CD4-positive, alpha-beta T cell (primary cell): ENCODE measurements around the gene DMBX1. TPM values are rescaled to one million over a fixed set of nuclear protein-coding genes. Genes with fewer than 3 reads are reported as not detected.

Source experiments
- ATAC-seq: fragments of 200-7000 bp; cut with Tn5 transposase; one replicate; pipeline ENCODE4 v1.10.0; 2022; ENCODE audit warnings: mild to moderate bottlenecking; ENCODE audit not compliant: poor library complexity
- CTCF ChIA-PET: fragments of 350-600 bp; sonication (Branson Sonifier 250); formaldehyde crosslinking; loops from one replicate; lab custom pipeline; 2021; ENCODE audit warnings: antibody characterized with exemption, inconsistent platforms; lab: Charles Lee
- POLR2A ChIA-PET: fragments of 350-600 bp; sonication (Branson Sonifier 250); formaldehyde crosslinking; loops from one replicate; lab custom pipeline; 2021; ENCODE audit warnings: antibody characterized with exemption, inconsistent platforms; lab: Charles Lee
- DNase-seq, 14 experiments: peaks; one replicate each; pipeline ENCODE4 v3.0.0-alpha.2; 2013 to 2020; ENCODE audit warnings: mixed read lengths in 2 of 14
- H3K27ac ChIP-seq, 2 donors: one replicate each; pipeline versions ENCODE4 v1.5.1 to v1.7.0; 2013; ENCODE audit warnings: low read length in 2 of 2, low read depth in 1 of 2, mild to moderate bottlenecking in 1 of 2
- H3K27me3 ChIP-seq, 2 experiments: 1 replicate in 1 of 2; 2 replicates in 1 of 2; pipeline versions ENCODE4 v1.6.1 to v1.7.0; 2013; ENCODE audit warnings: low read length in 2 of 2, control low read depth in 1 of 2, mild to moderate bottlenecking in 1 of 2, moderate library complexity in 1 of 2; ENCODE audit not compliant: insufficient read depth in 2 of 2, control insufficient read depth in 1 of 2
- H3K36me3 ChIP-seq: one replicate; pipeline ENCODE4 v1.6.1; 2013; ENCODE audit warnings: low read length, control low read depth; ENCODE audit not compliant: insufficient read depth
- H3K4me1 ChIP-seq: one replicate; pipeline ENCODE4 v1.6.1; 2013; ENCODE audit warnings: low read length, control low read depth; ENCODE audit not compliant: insufficient read depth
- H3K4me3 ChIP-seq: one replicate; pipeline ENCODE4 v1.5.1; 2013; ENCODE audit warnings: mild to moderate bottlenecking, low read length, moderate library complexity
- H3K9me3 ChIP-seq, 2 experiments: 1 replicate in 1 of 2; 2 replicates in 1 of 2; pipeline versions ENCODE4 v1.6.1 to v1.7.0; 2013; ENCODE audit warnings: low read length in 2 of 2, mild to moderate bottlenecking in 2 of 2, control low read depth in 1 of 2, moderate library complexity in 1 of 2; ENCODE audit not compliant: control insufficient read depth in 1 of 2, insufficient read depth in 1 of 2
- H3K27ac Mint-ChIP-seq: one replicate; pipeline ENCODE4 v1.8.0; 2020; ENCODE audit warnings: mixed read lengths
- H3K27me3 Mint-ChIP-seq: one replicate; pipeline ENCODE4 v1.8.0; 2021; ENCODE audit warnings: mixed read lengths
- H3K36me3 Mint-ChIP-seq: one replicate; pipeline ENCODE4 v1.8.0; 2021; ENCODE audit warnings: low read depth, mixed read lengths
- H3K4me1 Mint-ChIP-seq: one replicate; pipeline ENCODE4 v1.8.0; 2021; ENCODE audit warnings: low read depth, mixed read lengths
- H3K4me3 Mint-ChIP-seq: one replicate; pipeline ENCODE4 v1.8.0; 2020; ENCODE audit warnings: mild to moderate bottlenecking, mixed read lengths
- H3K9me3 Mint-ChIP-seq: one replicate; pipeline ENCODE4 v1.8.0; 2020; ENCODE audit warnings: mixed read lengths
- CTCF ChIP-seq: fragments of 200-600 bp; IDR thresholded peaks from one replicate; pipeline ENCODE4 v1.8.0; 2022; ENCODE audit warnings: antibody characterized with exemption, mild to moderate bottlenecking
- intact Hi-C, 2 experiments: fragments of 100-400 bp; cut with DNase I in 1 of 2; cut with micrococcal nuclease in 1 of 2; formaldehyde crosslinking; loops; one replicate each; pipeline versions ENCODE4 v1.15.1 to v1.9.0; 2023 to 2025; cut with DNase I, micrococcal nuclease
- total RNA-seq, 174 experiments: library from RNA in 2 of 174; stranded (reverse) in 2 of 174; gene quantifications; one replicate each; pipeline ENCODE4 v1.2.3 and lab custom pipeline; 2021 to 2026

DMBX1 gene
- total RNA-seq, 2 experiments from 2014 or later, result not detected

GRCh38 chr1:46457178-46457577, 32.5 kb upstream of the DMBX1 start:
- ChIA-PET CTCF (no interaction called here), POLR2A (no interaction called here)
- H3K4me3 Mint-ChIP-seq, result no peak overlapping the region
- intact Hi-C loops, result no loop called here
- TF ChIP-seq CTCF, result no peak
- H3K4me1 Mint-ChIP-seq, result no peaks in the 10 kb centered on the region
- H3K9me3 ChIP-seq, result no peaks in the 10 kb centered on the region
- no peak overlapping the region for H3K27ac ChIP-seq
- no peak overlapping the region for H3K4me3 ChIP-seq
- no peaks in the 10 kb centered on the region for H3K9me3 Mint-ChIP-seq
- H3K27me3 Mint-ChIP-seq, result peaks cover 58% of the 10 kb centered on the region
- peaks cover 11 to 25% of the 10 kb centered on the region in 2 experiments for H3K27me3 ChIP-seq
- no peaks in the 10 kb centered on the region for H3K36me3 Mint-ChIP-seq
- DNase-seq (no peak), ATAC-seq (no peak)
- no peaks in the 10 kb centered on the region for H3K36me3 ChIP-seq
- H3K27ac Mint-ChIP-seq, result no peak overlapping the region
- H3K4me1 ChIP-seq, result no peaks in the 10 kb centered on the region

- Mint-ChIP-seq H3K9me3 (no peaks in the 10 kb centered on the region), H3K27me3 (peaks cover 51% of the 10 kb centered on the region), H3K4me3 (no peak overlapping the region), H3K4me1 (no peaks in the 10 kb centered on the region), H3K27ac (no peak overlapping the region), H3K36me3 (no peaks in the 10 kb centered on the region)
- ChIA-PET CTCF (no interaction called here), POLR2A (no interaction called here)
- Histone ChIP-seq H3K27ac (no peak overlapping the region), H3K36me3 (no peaks in the 10 kb centered on the region), H3K9me3 (no peaks in the 10 kb centered on the region), H3K27me3 (peaks cover 12 to 19% of the 10 kb centered on the region in 2 experiments), H3K4me1 (no peaks in the 10 kb centered on the region), H3K4me3 (no peak overlapping the region)
- intact Hi-C loops, result no loop called here
- no peak for ATAC-seq
- TF ChIP-seq CTCF, result no peak
- DNase-seq, result no peak
These were observed 31.4 kb upstream of the DMBX1 start for GRCh38 chr1:46458190-46458589.

GRCh38 chr1:46458846-46459245, 30.8 kb upstream of the DMBX1 start:
- H3K4me1 Mint-ChIP-seq, result no peaks in the 10 kb centered on the region
- no peak overlapping the region for H3K27ac Mint-ChIP-seq
- DNase-seq, result no peak
- TF ChIP-seq CTCF, result no peak
- ATAC-seq, result no peak
- no peaks in the 10 kb centered on the region for H3K36me3 Mint-ChIP-seq
- no peaks in the 10 kb centered on the region for H3K9me3 Mint-ChIP-seq
- peaks cover 46% of the 10 kb centered on the region for H3K27me3 Mint-ChIP-seq
- CTCF ChIA-PET, result no interaction called here
- POLR2A ChIA-PET, result no interaction called here
- Histone ChIP-seq H3K9me3 (no peaks in the 10 kb centered on the region), H3K36me3 (no peaks in the 10 kb centered on the region), H3K27ac (no peak overlapping the region), H3K4me3 (no peak overlapping the region), H3K4me1 (no peaks in the 10 kb centered on the region), H3K27me3 (peaks cover 12 to 20% of the 10 kb centered on the region in 2 experiments)
- intact Hi-C loops, result no loop called here
- no peak overlapping the region for H3K4me3 Mint-ChIP-seq
